Mucosa of stomach (tissue), 1 donor: ENCODE data around the gene SCNN1B.
"Not testable (repeated sequence)": the region's sequence is repeated elsewhere in the genome, so short reads cannot be mapped to it uniquely, and the experiment has no call there.

Experiments
- H3K27me3 ChIP-seq: one replicate; pipeline ENCODE4 v1.7.0; 2013; ENCODE audit warnings: mild to moderate bottlenecking, low read length; ENCODE audit not compliant: control insufficient read depth, insufficient read depth
- H3K36me3 ChIP-seq: one replicate; pipeline ENCODE4 v1.7.0; 2013; ENCODE audit warnings: low read length; ENCODE audit not compliant: control insufficient read depth, insufficient read depth
- H3K4me1 ChIP-seq: one replicate; pipeline ENCODE4 v1.7.0; 2013; ENCODE audit warnings: mild to moderate bottlenecking, low read length; ENCODE audit not compliant: control insufficient read depth, insufficient read depth
- H3K4me3 ChIP-seq: one replicate; pipeline ENCODE4 v1.7.0; 2013; ENCODE audit warnings: low read length
- H3K9ac ChIP-seq: one replicate; pipeline ENCODE4 v1.7.0; 2013; ENCODE audit warnings: mild to moderate bottlenecking, low read length, moderate library complexity
- H3K9me3 ChIP-seq: one replicate; pipeline ENCODE4 v1.7.0; 2013; ENCODE audit warnings: mild to moderate bottlenecking, low read length, moderate library complexity; ENCODE audit not compliant: control insufficient read depth
- donor health status: Pancreatic carcinoma.

Gene SCNN1B

GRCh38 chr16:23392223-23392600, 90.1 kb downstream of the SCNN1B start:
- Histone ChIP-seq H3K9me3 (no peaks in the 10 kb centered on the region), H3K4me3 (no peak overlapping the region), H3K4me1 (no peaks in the 10 kb centered on the region), H3K36me3 (peaks cover 30% of the 10 kb centered on the region), H3K27me3 (no peaks in the 10 kb centered on the region), H3K9ac (no peak overlapping the region)

GRCh38 chr16:23394141-23394831, 92.2 kb downstream of the SCNN1B start:
- H3K4me3 ChIP-seq: no peak overlapping the region
- no peaks in the 10 kb centered on the region for H3K9me3 ChIP-seq
- H3K36me3 ChIP-seq: peaks cover 28% of the 10 kb centered on the region
- no peaks in the 10 kb centered on the region for H3K4me1 ChIP-seq
- H3K9ac ChIP-seq: no peak overlapping the region
- H3K27me3 ChIP-seq: no peaks in the 10 kb centered on the region

- no peaks in the 10 kb centered on the region for H3K9me3 ChIP-seq
- no peak overlapping the region for H3K4me3 ChIP-seq
- no peak overlapping the region for H3K9ac ChIP-seq
- H3K4me1 ChIP-seq: no peaks in the 10 kb centered on the region
- H3K36me3 ChIP-seq: peaks cover 30% of the 10 kb centered on the region
- H3K27me3 ChIP-seq: no peaks in the 10 kb centered on the region
Measured at GRCh38 chr16:23395732-23396131, 93.6 kb downstream of the SCNN1B start.

DNA sequence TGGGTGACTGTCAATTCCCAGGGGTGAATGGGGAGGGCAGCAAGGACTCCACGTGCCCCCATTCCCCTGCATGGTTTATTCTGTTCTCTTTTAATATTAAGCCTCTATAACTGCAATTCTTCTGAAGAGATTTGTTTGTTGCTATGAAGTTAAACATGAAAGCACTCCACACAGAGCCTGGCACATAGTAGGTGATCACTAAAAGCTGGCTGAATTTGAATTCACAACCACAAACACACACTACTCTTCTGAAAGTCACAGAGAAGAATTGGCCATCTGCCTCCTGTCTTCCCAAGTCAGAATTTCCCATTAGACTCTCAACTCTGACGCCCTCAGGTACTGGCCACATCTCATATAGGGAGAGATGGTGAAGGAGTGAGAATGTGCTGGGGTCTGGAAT, 95.4 kb downstream of the SCNN1B start:
- H3K9me3 ChIP-seq: no peaks in the 10 kb centered on the region
- H3K27me3 ChIP-seq: no peaks in the 10 kb centered on the region
- no peak overlapping the region for H3K4me3 ChIP-seq
- no peaks in the 10 kb centered on the region for H3K4me1 ChIP-seq
- no peak overlapping the region for H3K9ac ChIP-seq
- H3K36me3 ChIP-seq: peaks cover 22% of the 10 kb centered on the region

DNA sequence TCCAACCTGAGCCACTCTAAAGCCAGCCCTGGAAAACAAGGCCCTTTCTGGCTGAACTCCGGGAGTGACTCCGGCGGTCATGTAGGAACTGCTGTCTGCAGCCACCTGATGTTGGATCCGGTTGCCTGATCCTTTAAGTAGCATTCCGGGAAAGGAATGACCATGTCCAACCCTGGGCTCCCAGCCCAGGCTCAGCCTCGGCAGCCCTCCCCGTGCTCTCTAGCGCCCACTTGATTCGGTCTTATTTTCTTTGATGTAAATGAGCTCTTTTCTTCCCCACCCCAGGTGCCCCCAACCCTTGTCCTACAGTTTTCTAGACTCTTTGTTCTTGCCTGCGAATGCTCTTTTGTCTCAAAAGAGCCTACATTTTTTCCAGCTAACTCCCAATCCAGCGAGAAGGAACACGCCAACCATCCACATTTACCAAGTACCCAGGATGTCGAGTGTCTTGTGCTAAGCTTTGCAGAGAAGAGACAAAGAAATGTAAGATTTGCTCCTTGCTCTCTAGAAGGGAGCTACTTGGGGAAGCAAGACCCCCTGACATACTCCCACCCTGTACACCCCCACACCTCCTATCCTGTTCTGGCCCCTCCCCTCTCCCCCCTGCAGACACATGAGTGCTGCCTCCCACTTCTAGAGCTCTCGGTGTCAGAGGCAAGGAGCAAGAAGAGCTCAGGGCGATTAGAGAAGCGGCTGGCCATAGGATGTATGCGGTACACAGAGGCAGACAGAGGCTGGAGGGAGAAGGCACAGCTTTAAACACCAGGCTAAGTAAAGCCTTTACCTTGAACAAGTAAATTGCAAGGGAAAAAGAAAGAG, 97.1 kb downstream of the SCNN1B start:
- H3K4me1 ChIP-seq: no peaks in the 10 kb centered on the region
- no peaks in the 10 kb centered on the region for H3K27me3 ChIP-seq
- no peak overlapping the region for H3K9ac ChIP-seq
- H3K36me3 ChIP-seq: peaks cover 28% of the 10 kb centered on the region
- H3K4me3 ChIP-seq: no peak overlapping the region
- no peaks in the 10 kb centered on the region for H3K9me3 ChIP-seq

DNA sequence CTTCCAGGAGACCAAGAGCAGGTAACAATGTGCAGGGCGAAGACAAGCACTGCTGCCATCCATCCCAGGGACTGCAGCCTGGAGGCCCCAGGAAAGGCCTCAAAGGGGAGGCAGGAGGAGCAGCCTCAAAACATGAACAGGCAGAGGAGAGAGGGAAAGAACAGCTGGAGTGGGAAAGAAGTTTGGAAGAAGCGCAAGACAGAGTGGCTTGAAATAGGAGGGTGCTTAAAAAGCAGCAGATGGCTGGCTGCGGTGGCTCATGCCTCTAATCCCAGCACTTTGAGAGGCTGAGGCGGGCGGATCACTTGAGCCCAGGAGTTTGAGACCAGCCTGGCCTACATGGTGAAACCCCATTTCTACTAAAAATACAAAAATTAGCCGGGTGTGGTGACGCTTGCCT, 98.3 kb downstream of the SCNN1B start:
- H3K27me3 ChIP-seq, H3K4me3 ChIP-seq, H3K9ac ChIP-seq, H3K4me1 ChIP-seq, H3K9me3 ChIP-seq: not testable (repeated sequence)
- peaks cover 30% of the 10 kb centered on the region for H3K36me3 ChIP-seq

GRCh38 chr16:23401139-23401538, 99.0 kb downstream of the SCNN1B start:
- Histone ChIP-seq H3K36me3 (peaks cover 23% of the 10 kb centered on the region), H3K27me3 (no peaks in the 10 kb centered on the region), H3K4me3 (no peak overlapping the region), H3K9ac (no peak overlapping the region), H3K4me1 (no peaks in the 10 kb centered on the region), H3K9me3 (no peaks in the 10 kb centered on the region)

DNA sequence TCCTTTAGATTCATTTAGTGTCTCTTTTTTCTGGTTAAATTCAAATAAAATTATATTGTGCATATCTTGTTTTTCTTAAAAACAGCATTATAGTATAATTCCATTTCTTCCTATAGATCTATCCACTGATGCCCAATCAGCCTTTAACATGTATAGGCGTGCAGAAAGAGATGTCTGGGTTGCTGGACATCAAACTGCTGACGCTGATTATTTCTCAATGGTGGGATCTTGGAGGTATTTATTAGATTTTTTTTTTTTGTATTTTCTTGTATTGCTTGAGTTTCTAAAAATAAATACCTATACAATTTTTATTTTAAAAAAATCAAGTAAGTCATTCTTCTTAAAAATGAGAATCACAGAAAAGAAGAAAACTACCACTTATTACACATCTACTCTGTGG, 100.0 kb downstream of the SCNN1B start:
- Histone ChIP-seq H3K27me3 (no peaks in the 10 kb centered on the region), H3K9me3 (no peaks in the 10 kb centered on the region), H3K9ac (no peak overlapping the region), H3K4me3 (no peak overlapping the region), H3K36me3 (peaks cover 22% of the 10 kb centered on the region), H3K4me1 (no peaks in the 10 kb centered on the region)

DNA sequence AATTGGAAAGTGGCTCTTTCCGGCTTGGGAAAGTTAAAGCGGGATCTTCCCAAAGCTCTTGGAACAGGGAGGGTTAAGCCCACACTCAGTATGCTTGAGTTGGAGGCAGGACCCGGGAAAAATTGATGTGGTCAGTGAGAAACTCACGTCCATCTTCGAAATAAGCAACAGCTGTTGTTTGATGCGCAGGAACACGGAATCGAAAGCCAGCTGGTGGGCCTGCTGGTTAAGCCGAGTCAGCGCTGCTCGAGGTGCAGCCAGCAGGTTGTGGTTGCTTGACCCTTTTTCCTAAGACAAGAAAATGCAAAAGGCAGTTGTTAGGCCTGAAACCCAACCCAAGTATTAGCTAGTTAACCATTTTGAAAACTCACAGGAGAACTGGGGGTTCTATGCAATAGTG, 101.4 kb downstream of the SCNN1B start:
- Histone ChIP-seq H3K4me1 (no peaks in the 10 kb centered on the region), H3K4me3 (no peak overlapping the region), H3K9me3 (no peaks in the 10 kb centered on the region), H3K9ac (no peak overlapping the region), H3K27me3 (no peaks in the 10 kb centered on the region), H3K36me3 (peaks cover 21% of the 10 kb centered on the region)

DNA sequence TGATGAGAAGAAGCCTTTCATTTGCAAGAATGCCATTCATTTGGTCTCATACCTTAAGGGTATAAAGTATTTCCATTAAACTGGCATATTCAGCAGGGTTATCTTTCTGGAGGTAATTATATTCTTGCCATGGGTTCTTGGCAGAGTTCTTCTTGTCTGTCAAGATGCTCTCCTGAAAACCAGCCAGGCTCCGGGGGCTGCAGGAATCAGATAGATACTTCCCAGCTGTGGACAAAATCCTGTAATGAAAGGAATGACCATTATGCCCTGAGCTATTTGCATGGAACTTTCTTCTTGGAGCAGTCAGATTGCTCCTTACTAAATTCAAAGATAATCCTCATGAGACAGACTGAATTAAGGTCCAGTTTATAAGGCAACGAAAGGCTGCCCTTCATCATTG, 103.9 kb downstream of the SCNN1B start:
- no peaks in the 10 kb centered on the region for H3K27me3 ChIP-seq
- H3K9ac ChIP-seq: no peak overlapping the region
- H3K36me3 ChIP-seq: peaks cover 17% of the 10 kb centered on the region
- H3K4me1 ChIP-seq: no peaks in the 10 kb centered on the region
- no peaks in the 10 kb centered on the region for H3K9me3 ChIP-seq
- no peak overlapping the region for H3K4me3 ChIP-seq

DNA sequence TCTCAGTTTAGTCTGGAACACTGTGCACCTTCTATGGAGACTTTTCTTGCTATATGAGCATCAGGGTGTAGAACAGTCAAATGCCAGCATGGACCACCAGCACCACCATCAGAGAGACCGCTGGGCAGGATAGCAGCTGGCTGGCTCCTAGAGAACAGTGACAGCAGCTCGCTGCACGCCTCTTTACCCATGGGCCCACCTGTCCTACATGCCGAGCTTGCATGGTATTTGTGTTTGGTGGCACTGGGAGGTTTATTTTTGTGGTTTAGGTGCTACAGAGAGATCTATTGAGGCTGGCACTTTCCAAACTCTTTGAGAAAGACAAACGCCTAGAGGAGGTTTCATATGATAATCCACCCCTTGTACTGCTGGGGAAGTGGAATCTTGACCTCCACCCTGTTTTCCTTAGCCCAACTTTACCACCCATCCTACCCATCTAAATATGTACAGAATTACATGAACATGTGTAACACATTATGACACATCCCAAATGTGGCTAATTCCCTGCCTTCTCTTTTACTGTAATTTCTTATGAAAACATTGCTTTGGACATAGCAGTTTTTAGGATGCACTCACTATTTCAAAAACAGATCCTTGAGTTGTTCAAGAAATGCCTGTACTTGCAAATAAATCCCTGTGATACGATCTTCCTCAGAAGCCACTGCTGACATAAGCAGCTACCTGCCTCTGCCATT, 104.6 kb downstream of the SCNN1B start:
- H3K36me3 ChIP-seq: peaks cover 17% of the 10 kb centered on the region
- no peak overlapping the region for H3K9ac ChIP-seq
- no peaks in the 10 kb centered on the region for H3K9me3 ChIP-seq
- no peaks in the 10 kb centered on the region for H3K27me3 ChIP-seq
- no peaks in the 10 kb centered on the region for H3K4me1 ChIP-seq
- H3K4me3 ChIP-seq: no peak overlapping the region

GRCh38 chr16:23407436-23408127, 105.5 kb downstream of the SCNN1B start:
- H3K4me3 ChIP-seq: no peak overlapping the region
- H3K4me1 ChIP-seq: no peaks in the 10 kb centered on the region
- H3K9me3 ChIP-seq: no peaks in the 10 kb centered on the region
- H3K9ac ChIP-seq: no peak overlapping the region
- no peaks in the 10 kb centered on the region for H3K27me3 ChIP-seq
- H3K36me3 ChIP-seq: peaks cover 17% of the 10 kb centered on the region
